SK-N-SH (cell line): ENCODE data around the gene RPS6KL1.

Experiments
- EZH2phosphoT487 ChIP-seq: fragments of 200-600 bp; sonication (generic); IDR thresholded peaks from 2 replicates; pipeline ENCODE4 v1.6.1; 2017; ENCODE audit warnings: low read depth, mixed run types, mild to moderate bottlenecking, antibody characterized with exemption, moderate library complexity, borderline replicate concordance
- FOXM1 ChIP-seq: IDR thresholded peaks from 2 replicates; pipeline ENCODE4 v1.4.0; 2012; ENCODE audit warnings: low read depth, mild to moderate bottlenecking
- POLR2AphosphoS5 ChIP-seq: IDR thresholded peaks from 2 replicates; pipeline ENCODE4 v1.6.1; 2012; ENCODE audit warnings: low read depth, low read length
- TEAD4 ChIP-seq: IDR thresholded peaks from 2 replicates; pipeline ENCODE4 v1.4.0; 2012; ENCODE audit warnings: mild to moderate bottlenecking, borderline replicate concordance; ENCODE audit not compliant: insufficient read depth
- TF ChIP-seq, protein P1 (sequence below): fragments of 200-600 bp; sonication (generic); IDR thresholded peaks from 2 replicates; pipeline ENCODE4 v1.6.1; 2017; ENCODE audit warnings: antibody characterized with exemption, mild to moderate bottlenecking, moderate library complexity
- TF ChIP-seq, protein P2 (sequence below): IDR thresholded peaks from 2 replicates; pipeline ENCODE4 v1.6.1; 2012; ENCODE audit warnings: mild to moderate bottlenecking, low read depth, low read length, moderate library complexity

DNA sequence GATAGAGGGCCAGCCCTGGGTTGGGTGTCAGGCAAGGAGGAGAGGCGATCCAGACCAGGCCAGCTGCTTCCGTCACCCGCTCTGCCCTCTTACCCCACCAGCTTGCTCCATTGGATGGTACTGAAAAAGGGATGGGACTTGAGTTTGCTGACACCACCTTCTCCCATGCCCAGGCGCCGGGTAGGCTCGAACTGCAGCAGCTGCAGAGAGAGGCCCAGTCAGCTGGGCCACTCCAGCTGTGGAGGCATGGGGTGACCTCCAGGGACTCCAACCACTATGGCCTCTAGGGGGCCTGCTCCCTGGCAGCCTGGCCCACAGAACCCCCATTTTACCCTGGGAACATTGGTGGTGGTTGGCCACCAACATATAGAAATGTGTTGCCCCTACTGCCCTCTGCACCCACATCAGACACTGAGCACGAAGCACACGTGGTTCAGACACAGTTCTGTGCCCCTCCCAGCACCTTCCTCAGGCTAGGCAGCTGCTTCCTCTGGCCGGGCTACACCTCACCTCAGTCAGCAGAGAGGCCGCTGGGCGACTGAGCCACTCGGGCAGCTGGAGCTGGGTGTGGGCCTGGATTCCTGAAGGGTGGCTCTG lies 16.0 kb downstream of the RPS6KL1 start:
- TF ChIP-seq, protein P1, sequence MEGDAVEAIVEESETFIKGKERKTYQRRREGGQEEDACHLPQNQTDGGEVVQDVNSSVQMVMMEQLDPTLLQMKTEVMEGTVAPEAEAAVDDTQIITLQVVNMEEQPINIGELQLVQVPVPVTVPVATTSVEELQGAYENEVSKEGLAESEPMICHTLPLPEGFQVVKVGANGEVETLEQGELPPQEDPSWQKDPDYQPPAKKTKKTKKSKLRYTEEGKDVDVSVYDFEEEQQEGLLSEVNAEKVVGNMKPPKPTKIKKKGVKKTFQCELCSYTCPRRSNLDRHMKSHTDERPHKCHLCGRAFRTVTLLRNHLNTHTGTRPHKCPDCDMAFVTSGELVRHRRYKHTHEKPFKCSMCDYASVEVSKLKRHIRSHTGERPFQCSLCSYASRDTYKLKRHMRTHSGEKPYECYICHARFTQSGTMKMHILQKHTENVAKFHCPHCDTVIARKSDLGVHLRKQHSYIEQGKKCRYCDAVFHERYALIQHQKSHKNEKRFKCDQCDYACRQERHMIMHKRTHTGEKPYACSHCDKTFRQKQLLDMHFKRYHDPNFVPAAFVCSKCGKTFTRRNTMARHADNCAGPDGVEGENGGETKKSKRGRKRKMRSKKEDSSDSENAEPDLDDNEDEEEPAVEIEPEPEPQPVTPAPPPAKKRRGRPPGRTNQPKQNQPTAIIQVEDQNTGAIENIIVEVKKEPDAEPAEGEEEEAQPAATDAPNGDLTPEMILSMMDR = peak; percentile 36
- TF ChIP-seq FOXM1 (no peak), POLR2AphosphoS5 (no peak; the same call in 1 of the 2 replicates), EZH2phosphoT487 (no peak), TEAD4 (no peak)
- TF ChIP-seq, protein P2, sequence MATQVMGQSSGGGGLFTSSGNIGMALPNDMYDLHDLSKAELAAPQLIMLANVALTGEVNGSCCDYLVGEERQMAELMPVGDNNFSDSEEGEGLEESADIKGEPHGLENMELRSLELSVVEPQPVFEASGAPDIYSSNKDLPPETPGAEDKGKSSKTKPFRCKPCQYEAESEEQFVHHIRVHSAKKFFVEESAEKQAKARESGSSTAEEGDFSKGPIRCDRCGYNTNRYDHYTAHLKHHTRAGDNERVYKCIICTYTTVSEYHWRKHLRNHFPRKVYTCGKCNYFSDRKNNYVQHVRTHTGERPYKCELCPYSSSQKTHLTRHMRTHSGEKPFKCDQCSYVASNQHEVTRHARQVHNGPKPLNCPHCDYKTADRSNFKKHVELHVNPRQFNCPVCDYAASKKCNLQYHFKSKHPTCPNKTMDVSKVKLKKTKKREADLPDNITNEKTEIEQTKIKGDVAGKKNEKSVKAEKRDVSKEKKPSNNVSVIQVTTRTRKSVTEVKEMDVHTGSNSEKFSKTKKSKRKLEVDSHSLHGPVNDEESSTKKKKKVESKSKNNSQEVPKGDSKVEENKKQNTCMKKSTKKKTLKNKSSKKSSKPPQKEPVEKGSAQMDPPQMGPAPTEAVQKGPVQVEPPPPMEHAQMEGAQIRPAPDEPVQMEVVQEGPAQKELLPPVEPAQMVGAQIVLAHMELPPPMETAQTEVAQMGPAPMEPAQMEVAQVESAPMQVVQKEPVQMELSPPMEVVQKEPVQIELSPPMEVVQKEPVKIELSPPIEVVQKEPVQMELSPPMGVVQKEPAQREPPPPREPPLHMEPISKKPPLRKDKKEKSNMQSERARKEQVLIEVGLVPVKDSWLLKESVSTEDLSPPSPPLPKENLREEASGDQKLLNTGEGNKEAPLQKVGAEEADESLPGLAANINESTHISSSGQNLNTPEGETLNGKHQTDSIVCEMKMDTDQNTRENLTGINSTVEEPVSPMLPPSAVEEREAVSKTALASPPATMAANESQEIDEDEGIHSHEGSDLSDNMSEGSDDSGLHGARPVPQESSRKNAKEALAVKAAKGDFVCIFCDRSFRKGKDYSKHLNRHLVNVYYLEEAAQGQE = no peak
